ENCODE data around the gene C14orf39. TPM values are rescaled to one million over a fixed set of nuclear protein-coding genes. Genes with fewer than 3 reads are reported as not detected.

The C14orf39 gene
- total RNA-seq, 4 donors from 2014 or later = not detected

DNA sequence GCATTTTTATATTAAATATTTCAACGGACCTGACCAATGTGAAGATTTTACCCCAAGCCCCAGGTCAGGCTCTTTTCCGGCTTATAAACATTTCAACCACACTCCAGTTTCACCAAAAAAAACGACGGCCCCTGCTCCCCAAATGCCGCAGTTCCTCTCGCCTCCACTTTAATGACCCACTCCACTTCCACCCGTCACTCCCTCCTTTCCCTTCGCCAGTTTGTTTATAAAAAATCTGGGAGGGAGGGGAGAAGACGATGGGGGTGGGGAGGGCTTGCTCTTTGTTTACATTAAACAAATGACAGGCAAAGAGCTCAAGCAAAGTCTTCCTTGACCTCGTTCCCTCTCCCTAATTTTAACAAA, 28.5 kb upstream of the C14orf39 start:
- Histone ChIP-seq H3K27me3 (peaks cover 0 to 74% of the 10 kb centered on the region in 2 donors), H3K36me3 (no peaks in the 10 kb centered on the region), H3K27ac (no peak overlapping the region), H3K4me3 (peak overlapping the region in 2 of 4 donors; percentile 40 to 42), H3K4me1 (peaks cover 0 to 31% (median 0%) of the 10 kb centered on the region in 4 donors), H3K9me3 (peaks cover 0 to 5% (median 0%) of the 10 kb centered on the region in 4 donors)
- TF ChIP-seq CTCF (IDR thresholded peaks at IDR 0.05) (no peak), POLR2A (IDR thresholded peaks at IDR 0.05) (no peak)
- no peak for DNase-seq

- no peak overlapping the region for H3K4me3 ChIP-seq
- DNase-seq = no peak
- H3K36me3 ChIP-seq = no peaks in the 10 kb centered on the region
- no peak for TF ChIP-seq POLR2A (IDR thresholded peaks at IDR 0.05)
- no peak for TF ChIP-seq CTCF (IDR thresholded peaks at IDR 0.05)
- no peak overlapping the region for H3K27ac ChIP-seq
- peaks cover 0 to 37% (median 0%) of the 10 kb centered on the region in 4 donors for H3K4me1 ChIP-seq
- H3K27me3 ChIP-seq = peaks cover 0 to 87% of the 10 kb centered on the region in 2 donors
- H3K9me3 ChIP-seq = peaks cover 0 to 5% (median 0%) of the 10 kb centered on the region in 4 donors
Measured at GRCh38 chr14:60512973-60513571, 27.2 kb upstream of the C14orf39 start.

DNA sequence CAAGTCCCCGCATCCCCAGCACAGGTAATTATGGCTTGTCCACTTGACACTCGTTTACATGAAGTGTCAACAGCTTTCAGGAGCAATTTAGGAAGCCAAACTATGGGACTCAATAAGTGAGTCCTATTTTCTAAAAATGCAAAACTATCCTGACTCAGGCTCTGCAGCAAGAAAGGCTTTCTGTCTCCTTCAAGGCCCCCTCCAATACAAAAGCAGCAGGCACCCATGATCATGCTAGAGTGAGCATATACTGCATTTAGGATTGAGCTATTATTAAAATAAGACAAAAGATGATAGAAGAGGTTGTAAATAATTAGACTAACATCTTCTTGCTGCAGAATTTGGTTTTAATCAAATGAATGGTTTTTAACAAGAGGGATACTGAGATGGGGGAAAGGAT, 26.3 kb upstream of the C14orf39 start:
- DNase-seq = no peak
- peaks cover 0 to 89% of the 10 kb centered on the region in 2 donors for H3K27me3 ChIP-seq
- H3K4me3 ChIP-seq = no peak overlapping the region
- peaks cover 0 to 5% (median 0%) of the 10 kb centered on the region in 4 donors for H3K9me3 ChIP-seq
- peaks cover 0 to 37% (median 0%) of the 10 kb centered on the region in 4 donors for H3K4me1 ChIP-seq
- no peaks in the 10 kb centered on the region for H3K36me3 ChIP-seq
- no peak overlapping the region for H3K27ac ChIP-seq
- TF ChIP-seq CTCF (IDR thresholded peaks at IDR 0.05) (no peak), POLR2A (IDR thresholded peaks at IDR 0.05) (no peak)

DNA sequence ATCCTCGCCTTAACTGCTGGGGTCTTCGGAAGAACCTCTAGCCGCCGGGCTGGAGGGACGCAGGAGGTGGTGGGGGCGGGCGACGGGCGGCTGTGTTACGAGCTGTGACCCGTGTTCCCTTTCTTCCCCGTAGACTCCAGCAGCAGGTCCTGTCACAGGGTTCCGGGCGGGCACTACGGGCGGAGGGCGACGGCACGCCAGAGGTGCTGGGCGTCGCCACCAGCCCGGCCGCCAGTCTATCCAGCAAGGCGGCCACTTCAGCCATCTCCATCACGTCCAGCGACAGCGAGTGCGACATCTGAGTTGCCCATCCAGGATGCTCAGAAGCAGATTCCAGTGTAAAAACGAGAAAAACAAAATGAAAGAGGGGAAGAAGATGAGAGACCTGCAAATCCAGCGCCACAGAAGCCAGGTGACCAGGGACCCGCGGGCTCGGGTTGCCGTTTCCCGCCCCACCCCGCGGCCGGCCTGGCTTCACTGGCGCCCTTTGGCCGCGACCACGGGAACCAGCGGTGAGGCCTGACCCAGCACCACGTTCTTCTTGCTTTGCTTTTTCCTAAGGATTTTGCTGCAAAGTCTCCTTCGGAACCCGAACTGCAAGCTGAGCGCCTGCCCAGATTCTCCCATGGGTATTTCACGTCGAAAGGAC, 25.2 kb upstream of the C14orf39 start:
- Histone ChIP-seq H3K9me3 (peaks cover 0 to 5% (median 0%) of the 10 kb centered on the region in 4 donors), H3K27me3 (peaks cover 0 to 94% of the 10 kb centered on the region in 2 donors), H3K27ac (no peak overlapping the region), H3K36me3 (no peaks in the 10 kb centered on the region), H3K4me1 (peaks cover 0 to 37% (median 0%) of the 10 kb centered on the region in 4 donors), H3K4me3 (no peak overlapping the region)
- no peak for DNase-seq
- TF ChIP-seq CTCF (IDR thresholded peaks at IDR 0.05) = no peak
- no peak for TF ChIP-seq POLR2A (IDR thresholded peaks at IDR 0.05)

DNA sequence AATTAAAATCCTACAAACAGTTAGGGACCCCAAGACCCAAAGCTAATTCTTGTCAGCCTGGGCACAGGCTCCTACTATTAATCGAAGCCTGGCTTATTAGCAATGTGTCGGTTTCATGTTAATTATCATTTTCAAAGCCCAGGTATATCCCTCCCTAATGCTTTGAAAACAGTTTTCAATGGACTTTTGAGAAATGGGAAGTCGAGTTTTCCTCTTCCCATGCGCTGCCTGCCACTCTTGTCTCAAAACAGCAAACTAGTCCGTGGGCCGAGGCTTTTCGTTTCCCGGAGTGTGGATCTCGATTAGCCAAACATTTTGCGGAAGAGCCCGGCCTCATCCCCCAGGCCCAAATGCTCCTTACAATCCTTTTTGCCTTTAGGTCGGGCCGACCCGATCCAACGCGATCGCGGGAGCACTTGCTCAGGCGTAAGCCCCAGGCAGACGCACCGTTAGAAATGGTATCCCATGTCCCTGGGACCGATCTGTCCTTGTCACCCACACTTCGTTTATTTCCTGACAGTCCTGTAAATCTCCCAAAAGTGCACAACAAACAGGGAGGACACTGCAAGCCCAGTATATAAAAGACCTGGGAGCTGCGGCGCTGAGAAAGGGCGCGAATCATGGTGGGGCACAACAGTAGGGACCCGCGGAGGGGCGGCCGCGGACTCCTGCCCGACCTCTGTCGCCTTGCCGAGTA, 24.5 kb upstream of the C14orf39 start:
- Histone ChIP-seq H3K4me1 (peaks cover 0 to 34% (median 0%) of the 10 kb centered on the region in 4 donors), H3K27me3 (peaks cover 0 to 94% of the 10 kb centered on the region in 2 donors), H3K27ac (no peak overlapping the region), H3K4me3 (no peak overlapping the region), H3K36me3 (no peaks in the 10 kb centered on the region), H3K9me3 (peaks cover 0 to under 1% (median 0%) of the 10 kb centered on the region in 4 donors)
- TF ChIP-seq CTCF (IDR thresholded peaks at IDR 0.05) = no peak
- no peak for TF ChIP-seq POLR2A (IDR thresholded peaks at IDR 0.05)
- no peak for DNase-seq

Measured in Peyer's patch (tissue), 4 donors.